ENCODE results near the gene TM7SF2. TPM values are rescaled to one million over a fixed set of nuclear protein-coding genes. Genes with fewer than 3 reads are reported as not detected.
"Not testable (repeated sequence)": the region's sequence is repeated elsewhere in the genome, so short reads cannot be mapped to it uniquely, and the experiment has no call there.

TM7SF2 gene
- total RNA-seq, 1 experiment from 2014 or later = 44.2 TPM

- TF ChIP-seq, protein P1, sequence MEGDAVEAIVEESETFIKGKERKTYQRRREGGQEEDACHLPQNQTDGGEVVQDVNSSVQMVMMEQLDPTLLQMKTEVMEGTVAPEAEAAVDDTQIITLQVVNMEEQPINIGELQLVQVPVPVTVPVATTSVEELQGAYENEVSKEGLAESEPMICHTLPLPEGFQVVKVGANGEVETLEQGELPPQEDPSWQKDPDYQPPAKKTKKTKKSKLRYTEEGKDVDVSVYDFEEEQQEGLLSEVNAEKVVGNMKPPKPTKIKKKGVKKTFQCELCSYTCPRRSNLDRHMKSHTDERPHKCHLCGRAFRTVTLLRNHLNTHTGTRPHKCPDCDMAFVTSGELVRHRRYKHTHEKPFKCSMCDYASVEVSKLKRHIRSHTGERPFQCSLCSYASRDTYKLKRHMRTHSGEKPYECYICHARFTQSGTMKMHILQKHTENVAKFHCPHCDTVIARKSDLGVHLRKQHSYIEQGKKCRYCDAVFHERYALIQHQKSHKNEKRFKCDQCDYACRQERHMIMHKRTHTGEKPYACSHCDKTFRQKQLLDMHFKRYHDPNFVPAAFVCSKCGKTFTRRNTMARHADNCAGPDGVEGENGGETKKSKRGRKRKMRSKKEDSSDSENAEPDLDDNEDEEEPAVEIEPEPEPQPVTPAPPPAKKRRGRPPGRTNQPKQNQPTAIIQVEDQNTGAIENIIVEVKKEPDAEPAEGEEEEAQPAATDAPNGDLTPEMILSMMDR (conservative IDR thresholded peaks at IDR 0.05; ENCODE audit: low read depth, low read length) = peak; percentile 97
- TF ChIP-seq EZH2 (IDR thresholded peaks at IDR 0.05; ENCODE audit: low read length, unreplicated experiment) = no peak
- Histone ChIP-seq H3K27ac (ENCODE audit: low read length) (peak within 1 kb of the TSS; percentile 74), H3K79me2 (ENCODE audit: low read length) (peaks cover 51% of the 10 kb centered on the region), H3K4me2 (ENCODE audit: low read length) (peak within 1 kb of the TSS; percentile 86), H3K9ac (ENCODE audit: low read length) (peak within 1 kb of the TSS; percentile 94), H3K4me3 (ENCODE audit: low read length) (peak within 1 kb of the TSS; percentile 77), H3K27me3 (ENCODE audit: low read length) (no peaks in the 10 kb centered on the region), H3K9me2 (replicated peaks; ENCODE audit: low read length) (no peaks in the 10 kb centered on the region), H3K36me3 (ENCODE audit: low read depth, low read length) (peaks cover 20% of the 10 kb centered on the region), H3F3A (ENCODE audit: low read length, unreplicated experiment) (peaks cover 20% of the 10 kb centered on the region), H3K9me3 (ENCODE audit: low read length) (no peaks in the 10 kb centered on the region), H3K4me1 (ENCODE audit: insufficient read depth, low read length) (peaks cover 30% of the 10 kb centered on the region), H2AFZ (ENCODE audit: low read length) (peak within 1 kb of the TSS; percentile 39), H4K20me1 (ENCODE audit: low read length) (0 out of 2 replicates have a peak, but pooled peaks cover 3% of the 10 kb centered on the region)
- no TSS peak for BruUV-seq (replicated peaks)
- ChIA-PET POLR2A (ENCODE audit: unreplicated experiment) (interaction anchor here (0.6 kb wide), 2 partner anchors 602 to 882 kb away, joined by 3 to 4 read pairs; no protein-coding TSS in a partner anchor), CTCF (interaction anchor here (0.7 kb wide), 1 partner anchor 264 kb away, joined by 3 read pairs; no protein-coding TSS in a partner anchor)
- ATAC-seq (peak; percentile 59), DNase-seq (peak; percentile 100)
- intact Hi-C loops (cut with micrococcal nuclease) = loop anchor here (1.0 to 2.0 kb wide), 4 partner anchors 21 to 137 kb away; partner anchors contain the start of genes CAPN1 and VPS51
Observed at GRCh38 chr11:65117206-65118096, 5.8 kb downstream of the TM7SF2 start, which contains the start of gene ZNHIT2. Gene ZNHIT2 (minus strand): TSS chr11:65117701. CDS start chr11:65117653, 48 bp downstream.

GRCh38 chr11:65118097-65118837 is 6.6 kb downstream of the TM7SF2 start:
- CTCF ChIA-PET = no interaction called here
- ATAC-seq = no peak
- no peak overlapping the region for H3K27ac ChIP-seq (ENCODE audit: low read length)

GRCh38 chr11:65118891-65119669 is 7.4 kb downstream of the TM7SF2 start:
- H3K9me2 ChIP-seq (replicated peaks; ENCODE audit: low read length); ATAC-seq; H3K4me2 ChIP-seq (ENCODE audit: low read length); DNase-seq; H3K9ac ChIP-seq (ENCODE audit: low read length); POLR2A ChIA-PET (ENCODE audit: unreplicated experiment); H3K27ac ChIP-seq (ENCODE audit: low read length); H3K9me3 ChIP-seq (ENCODE audit: low read length); BruUV-seq (replicated peaks); H4K20me1 ChIP-seq (ENCODE audit: low read length); intact Hi-C loops (cut with micrococcal nuclease); H3K4me3 ChIP-seq (ENCODE audit: low read length); H3K27me3 ChIP-seq (ENCODE audit: low read length); H2AFZ ChIP-seq (ENCODE audit: low read length): not testable (repeated sequence)
- Histone ChIP-seq H3F3A (ENCODE audit: low read length, unreplicated experiment) (peaks cover 20% of the 10 kb centered on the region), H3K4me1 (ENCODE audit: insufficient read depth, low read length) (peaks cover 27% of the 10 kb centered on the region), H3K79me2 (ENCODE audit: low read length) (peaks cover 67% of the 10 kb centered on the region), H3K36me3 (ENCODE audit: low read depth, low read length) (peaks cover 20% of the 10 kb centered on the region)
- CTCF ChIA-PET = interaction anchor here (0.7 kb wide), 1 partner anchor 10 kb away, joined by 3 read pairs; no protein-coding TSS in a partner anchor

More at GRCh38 chr11:65118097-65118837, 6.6 kb downstream of the TM7SF2 start:
- H3K4me3 ChIP-seq (ENCODE audit: low read length) = no peak overlapping the region
- TF ChIP-seq, protein P1 (conservative IDR thresholded peaks at IDR 0.05; ENCODE audit: low read depth, low read length) = no peak; the same call in 1 of the 2 replicates
- TF ChIP-seq EZH2 (IDR thresholded peaks at IDR 0.05; ENCODE audit: low read length, unreplicated experiment) (no peak), EZH2phosphoT487 (IDR thresholded peaks at IDR 0.05; ENCODE audit: borderline replicate concordance, low read length) (no peak)
- POLR2A ChIA-PET (ENCODE audit: unreplicated experiment) = interaction anchor here (0.6 kb wide), 1 partner anchor 883 kb away, joined by 4 read pairs; no protein-coding TSS in a partner anchor
- peaks cover 20% of the 10 kb centered on the region for H3K36me3 ChIP-seq (ENCODE audit: low read depth, low read length)
- peaks cover 59% of the 10 kb centered on the region for H3K79me2 ChIP-seq (ENCODE audit: low read length)
- H3F3A ChIP-seq (ENCODE audit: low read length, unreplicated experiment) = peaks cover 20% of the 10 kb centered on the region
- no peak for DNase-seq
- no peaks in the 10 kb centered on the region for H3K27me3 ChIP-seq (ENCODE audit: low read length)
- H2AFZ ChIP-seq (ENCODE audit: low read length) = no peak overlapping the region
- no TSS peak for BruUV-seq (replicated peaks)
- H4K20me1 ChIP-seq (ENCODE audit: low read length) = 0 out of 2 replicates have a peak, but pooled peaks cover 3% of the 10 kb centered on the region
- no peak overlapping the region for H3K9ac ChIP-seq (ENCODE audit: low read length)
- intact Hi-C loops (cut with micrococcal nuclease) = no loop called here
- no peaks in the 10 kb centered on the region for H3K9me3 ChIP-seq (ENCODE audit: low read length)
- H3K9me2 ChIP-seq (replicated peaks; ENCODE audit: low read length) = no peaks in the 10 kb centered on the region
- peaks cover 28% of the 10 kb centered on the region for H3K4me1 ChIP-seq (ENCODE audit: insufficient read depth, low read length)
- H3K4me2 ChIP-seq (ENCODE audit: low read length) = no peak overlapping the region
